Cardiac muscle cell (in vitro differentiated cells and primary cell): ENCODE measurements around the gene PANX2. TPM values are rescaled to one million over a fixed set of nuclear protein-coding genes. Genes with fewer than 3 reads are reported as not detected.

Experiments
- DNase-seq, 2 donors: peaks; one replicate each; pipeline versions ENCODE4 v3.0.0 to v3.0.0-alpha.2; 2010 to 2017; ENCODE audit warnings: low read depth in 1 of 2, low spot score in 1 of 2
- H3K27ac ChIP-seq: fragments of 200-600 bp; sonication (generic); 2 replicates; pipeline ENCODE4 v1.5.1; 2016
- H3K27me3 ChIP-seq: fragments of 200-600 bp; sonication (generic); 2 replicates; pipeline ENCODE4 v1.6.0; 2016; ENCODE audit warnings: control low read depth
- H3K36me3 ChIP-seq: fragments of 200-600 bp; sonication (generic); 2 replicates; pipeline ENCODE4 v1.5.1; 2016; ENCODE audit warnings: control low read depth
- H3K4me1 ChIP-seq: fragments of 200-600 bp; sonication (generic); 2 replicates; pipeline ENCODE4 v1.8.1; 2017; ENCODE audit warnings: low read depth, mild to moderate bottlenecking, mixed run types
- H3K4me3 ChIP-seq: fragments of 200-600 bp; sonication (generic); 2 replicates; pipeline ENCODE4 v1.5.1; 2016; ENCODE audit warnings: mild to moderate bottlenecking
- H3K9me3 ChIP-seq: fragments of 200-600 bp; sonication (generic); 2 replicates; pipeline ENCODE4 v1.5.1; 2017; ENCODE audit warnings: low read depth, mild to moderate bottlenecking, control low read depth
- polyA plus RNA-seq: library from polyadenylated mRNA; unstranded; fragments of >200 nt; fragmentation: Nextera tagmentation; extraction: Ambion mirVana; gene quantifications from 2 replicates; pipeline ENCODE4 v1.2.1, GENCODE V29; 2016
- total RNA-seq: library from RNA; depleted of rRNA; stranded (reverse); fragments of >200 nt; gene quantifications from 2 replicates; pipeline ENCODE4 v1.2.3, GENCODE V29; 2016
- TF ChIP-seq, protein P1 (sequence below): IDR thresholded peaks from 2 replicates; pipeline ENCODE4 v1.5.1; 2012; ENCODE audit warnings: low read depth, mild to moderate bottlenecking, low read length

PANX2 gene
- total and polyA plus RNA-seq, 2 experiments from 2014 or later = 6.9 to 30.9 TPM

DNA sequence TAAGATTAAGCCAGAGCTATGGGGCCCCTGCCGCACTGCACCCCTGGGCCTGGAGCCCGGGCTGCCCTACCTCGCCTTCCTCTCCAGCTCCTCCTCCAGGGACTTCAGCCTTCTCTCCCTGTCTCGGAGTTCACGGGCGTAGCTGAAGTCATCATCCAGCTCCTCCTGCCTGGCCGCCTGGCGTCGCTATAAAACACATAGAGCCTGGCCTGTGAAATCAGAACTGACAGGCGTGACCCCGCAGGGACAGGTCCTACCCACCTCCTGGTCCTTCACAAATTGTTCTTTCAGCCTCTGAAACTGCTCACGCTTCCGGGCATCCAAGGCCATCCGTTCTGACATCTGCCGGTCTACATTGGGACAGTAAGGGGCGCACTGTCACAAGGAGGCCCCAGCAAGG, 53.5 kb downstream of the PANX2 start:
- peaks cover 13% of the 10 kb centered on the region for H3K36me3 ChIP-seq
- no peaks in the 10 kb centered on the region for H3K27me3 ChIP-seq
- no peak overlapping the region for H3K4me3 ChIP-seq
- H3K9me3 ChIP-seq = no peaks in the 10 kb centered on the region
- TF ChIP-seq, protein P1, sequence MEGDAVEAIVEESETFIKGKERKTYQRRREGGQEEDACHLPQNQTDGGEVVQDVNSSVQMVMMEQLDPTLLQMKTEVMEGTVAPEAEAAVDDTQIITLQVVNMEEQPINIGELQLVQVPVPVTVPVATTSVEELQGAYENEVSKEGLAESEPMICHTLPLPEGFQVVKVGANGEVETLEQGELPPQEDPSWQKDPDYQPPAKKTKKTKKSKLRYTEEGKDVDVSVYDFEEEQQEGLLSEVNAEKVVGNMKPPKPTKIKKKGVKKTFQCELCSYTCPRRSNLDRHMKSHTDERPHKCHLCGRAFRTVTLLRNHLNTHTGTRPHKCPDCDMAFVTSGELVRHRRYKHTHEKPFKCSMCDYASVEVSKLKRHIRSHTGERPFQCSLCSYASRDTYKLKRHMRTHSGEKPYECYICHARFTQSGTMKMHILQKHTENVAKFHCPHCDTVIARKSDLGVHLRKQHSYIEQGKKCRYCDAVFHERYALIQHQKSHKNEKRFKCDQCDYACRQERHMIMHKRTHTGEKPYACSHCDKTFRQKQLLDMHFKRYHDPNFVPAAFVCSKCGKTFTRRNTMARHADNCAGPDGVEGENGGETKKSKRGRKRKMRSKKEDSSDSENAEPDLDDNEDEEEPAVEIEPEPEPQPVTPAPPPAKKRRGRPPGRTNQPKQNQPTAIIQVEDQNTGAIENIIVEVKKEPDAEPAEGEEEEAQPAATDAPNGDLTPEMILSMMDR = no peak
- H3K27ac ChIP-seq = no peak overlapping the region
- DNase-seq = no peak
- H3K4me1 ChIP-seq = no peaks in the 10 kb centered on the region

DNA sequence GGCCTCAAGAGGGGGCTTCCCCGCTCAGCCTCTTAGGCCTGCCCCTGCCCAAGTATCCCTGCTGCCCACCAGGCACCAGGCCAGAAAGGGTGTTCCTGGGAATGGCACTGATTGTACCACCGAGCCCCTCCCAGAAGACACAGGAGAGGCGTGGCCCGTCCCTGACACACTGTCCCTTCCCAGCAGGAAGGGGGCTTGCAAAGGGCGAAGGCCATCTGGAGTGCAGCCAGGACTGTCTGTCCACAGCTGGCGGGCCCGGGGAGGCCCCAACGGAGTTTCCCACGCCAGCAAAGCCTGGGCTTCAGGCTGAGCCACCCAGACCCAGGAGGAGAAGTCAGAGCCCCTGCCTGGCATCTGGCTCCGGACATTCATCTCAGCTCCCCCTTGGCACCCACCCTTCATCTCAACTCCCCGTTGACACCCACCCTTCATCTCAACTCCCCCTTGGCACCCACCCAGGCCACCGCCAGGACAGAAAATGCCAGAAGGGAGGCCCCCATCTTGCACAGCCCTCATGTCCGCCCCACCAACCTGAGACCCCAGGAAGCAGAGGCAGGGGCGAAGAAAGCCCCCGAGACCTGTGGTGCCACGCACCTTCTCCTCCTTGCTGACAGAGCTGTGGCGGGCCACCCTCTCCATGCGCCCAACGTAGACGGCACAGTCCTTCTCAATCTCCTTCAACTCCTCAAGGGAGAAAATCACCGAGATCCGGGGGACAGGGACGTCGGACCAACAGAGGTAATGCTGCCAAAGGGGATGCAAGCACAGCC, 54.9 kb downstream of the PANX2 start:
- DNase-seq = no peak
- H3K27ac ChIP-seq = no peak overlapping the region
- H3K4me3 ChIP-seq = no peak overlapping the region
- H3K36me3 ChIP-seq = peaks cover 13% of the 10 kb centered on the region
- TF ChIP-seq, protein P1 = no peak
- H3K4me1 ChIP-seq = no peaks in the 10 kb centered on the region
- H3K27me3 ChIP-seq = no peaks in the 10 kb centered on the region
- no peaks in the 10 kb centered on the region for H3K9me3 ChIP-seq

DNA sequence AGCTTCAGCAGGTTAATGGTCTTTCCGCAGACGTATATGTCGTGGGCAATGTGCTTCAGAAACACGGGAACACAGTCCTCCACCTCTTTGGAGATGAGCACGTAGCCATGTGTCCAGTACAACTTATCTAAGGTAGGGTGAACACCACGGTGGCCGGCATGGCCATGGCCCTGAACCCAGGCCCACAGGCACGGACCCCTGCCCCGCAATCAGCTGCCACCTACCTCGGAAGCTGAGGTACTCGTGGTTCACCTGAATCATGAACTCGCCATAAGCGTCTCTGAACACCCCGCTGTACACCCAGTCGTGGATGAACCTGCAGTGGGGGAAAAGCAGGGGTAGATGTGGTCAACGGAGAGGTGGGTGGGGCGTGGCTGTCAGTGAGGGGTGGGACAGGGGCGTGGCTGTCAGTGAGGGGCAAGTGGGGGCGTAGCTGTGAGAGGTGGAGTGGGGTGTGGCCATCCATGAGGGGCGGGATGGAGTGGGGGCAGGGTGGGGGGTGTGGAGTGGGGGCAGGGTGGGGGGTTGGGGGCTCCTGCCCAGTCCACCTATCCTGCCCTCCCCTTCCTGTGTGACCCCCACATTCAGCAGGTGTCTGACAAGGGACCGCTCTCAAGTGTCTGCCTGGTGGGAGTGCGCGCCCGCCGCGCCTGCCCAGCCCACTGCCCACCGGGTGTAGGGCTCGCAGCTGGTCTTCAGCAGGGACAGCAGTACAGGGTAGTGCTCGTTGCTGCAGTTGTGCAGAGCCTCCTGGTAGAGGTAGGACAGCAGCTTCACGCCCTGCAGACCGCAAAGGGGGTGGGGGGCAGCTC, 55.7 kb downstream of the PANX2 start:
- H3K36me3 ChIP-seq = peaks cover 11% of the 10 kb centered on the region
- no peak overlapping the region for H3K4me3 ChIP-seq
- DNase-seq = no peak
- no peaks in the 10 kb centered on the region for H3K4me1 ChIP-seq
- TF ChIP-seq, protein P1 = no peak
- no peak overlapping the region for H3K27ac ChIP-seq
- no peaks in the 10 kb centered on the region for H3K9me3 ChIP-seq
- no peaks in the 10 kb centered on the region for H3K27me3 ChIP-seq

DNA sequence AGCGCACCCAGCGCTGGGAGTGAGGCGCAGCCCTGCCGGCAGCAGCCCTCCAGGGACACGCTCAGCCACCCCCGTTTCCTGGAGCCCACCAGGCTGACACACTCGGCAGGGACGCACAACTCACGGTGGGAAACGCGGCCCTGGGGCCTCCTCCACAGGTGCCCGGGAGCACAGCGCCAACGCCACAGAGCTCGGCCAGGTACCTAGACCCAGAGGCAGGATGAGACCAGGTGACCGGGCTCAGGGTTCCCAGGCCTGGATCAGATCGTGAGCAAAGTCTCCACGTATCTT, 56.3 kb downstream of the PANX2 start:
- TF ChIP-seq, protein P1 = no peak
- no peak overlapping the region for H3K27ac ChIP-seq
- H3K27me3 ChIP-seq = no peaks in the 10 kb centered on the region
- H3K4me1 ChIP-seq = no peaks in the 10 kb centered on the region
- no peak for DNase-seq
- no peak overlapping the region for H3K4me3 ChIP-seq
- H3K9me3 ChIP-seq = no peaks in the 10 kb centered on the region
- H3K36me3 ChIP-seq = peaks cover 6% of the 10 kb centered on the region

DNA sequence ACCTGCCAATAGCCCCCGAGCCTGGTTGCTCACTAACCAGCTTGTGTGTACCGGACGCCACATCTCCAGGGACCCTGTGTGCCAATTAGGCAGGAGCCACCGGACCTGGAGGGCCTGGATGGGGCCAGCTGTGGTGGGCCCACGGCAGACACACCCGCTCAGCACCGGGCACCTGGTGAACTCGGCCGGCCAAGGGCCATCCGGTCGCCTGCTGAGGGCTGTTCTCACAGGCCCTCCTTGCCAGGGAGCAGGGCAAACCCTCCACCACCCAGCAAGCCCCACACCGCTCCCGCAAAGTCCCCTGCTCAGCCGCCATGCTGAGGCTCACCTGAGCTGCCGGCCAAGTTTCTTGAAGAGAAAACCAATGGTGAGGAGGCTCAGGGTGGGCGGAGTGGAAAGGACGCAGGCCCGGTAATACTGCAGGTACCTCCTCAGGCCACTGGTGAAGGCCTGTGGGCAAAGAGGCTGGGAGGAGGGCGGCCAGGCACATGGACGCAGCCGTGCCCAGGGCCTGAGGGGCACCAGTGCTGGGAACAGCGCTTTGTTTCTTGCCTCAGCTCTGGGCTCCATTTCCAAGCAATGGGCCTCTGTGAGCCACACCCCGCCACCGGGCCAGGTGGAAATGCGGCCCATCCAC, 57.2 kb downstream of the PANX2 start:
- TF ChIP-seq, protein P1 = no peak
- Histone ChIP-seq H3K27me3 (no peaks in the 10 kb centered on the region), H3K36me3 (peaks cover 6% of the 10 kb centered on the region), H3K4me3 (no peak overlapping the region), H3K27ac (no peak overlapping the region), H3K9me3 (no peaks in the 10 kb centered on the region), H3K4me1 (no peaks in the 10 kb centered on the region)
- no peak for DNase-seq
